Keratinocyte (primary cell): Measurements from ENCODE around the gene CDK13.

ENCODE experiments used
- CTCF ChIP-seq, 3 experiments: IDR thresholded peaks in 1 of 3; conservative IDR thresholded peaks in 1 of 3; optimal IDR thresholded peaks in 1 of 3; 2 replicates in 2 of 3; 3 replicates in 1 of 3; pipeline versions ENCODE3 to v1.5.1; 2011; ENCODE audit warnings: low read length in 3 of 3, mild to moderate bottlenecking in 3 of 3, moderate library complexity in 2 of 3, control low read depth in 1 of 3, inconsistent platforms in 1 of 3; ENCODE audit not compliant: insufficient read depth in 2 of 3; ENCODE audit errors: extremely low read depth in 1 of 3
- EZH2 ChIP-seq: IDR thresholded peaks from one replicate; pipeline ENCODE4 v1.6.1; 2012; ENCODE audit warnings: inconsistent platforms, mild to moderate bottlenecking, low read length, moderate library complexity

GRCh38 chr7:39921506-39922175, 28.4 kb upstream of the CDK13 start:
- TF ChIP-seq CTCF (optimal IDR thresholded peaks at IDR 0.05 in 1 of 3, IDR thresholded peaks at IDR 0.05 in 1 of 3, conservative IDR thresholded peaks at IDR 0.05 in 1 of 3; ENCODE audit: extremely low read depth in 1 of 3, insufficient read depth in 2 of 3, low read length in 3 of 3) (no peak), EZH2 (no peak)
